ENCODE data around the gene SH2D4B. TPM values are rescaled to one million over a fixed set of nuclear protein-coding genes. Genes with fewer than 3 reads are reported as not detected.

Gene SH2D4B
- total RNA-seq, 1 experiment from 2014 or later = 0.07 TPM

GRCh38 chr10:80504158-80504811 is 33.4 kb upstream of the SH2D4B start:
- H4K8ac ChIP-seq (replicated peaks; ENCODE audit: insufficient read length, low read depth, low read length) = no peak overlapping the region
- H3K27me3 Mint-ChIP-seq (ENCODE audit: low read depth) = no peaks in the 10 kb centered on the region
- no peak overlapping the region for H3T11ph ChIP-seq (ENCODE audit: low read length)
- DNase-seq = no peak
- no peaks in the 10 kb centered on the region for H3K79me1 ChIP-seq (ENCODE audit: insufficient read depth, low read depth, low read length, poor library complexity, severe bottlenecking)
- H3K36me3 Mint-ChIP-seq (ENCODE audit: insufficient read depth in 1 of 3, low read depth in 3 of 3) = peaks cover 4 to 11% (median 7%) of the 10 kb centered on the region in 3 experiments; a peak in 5 of 7 replicates
- WGBS (ENCODE audit: extremely low coverage, insufficient read length, low lambda C conversion rate) = no CpG with 5 or more reads among the region's 7 CpGs
- peak overlapping the region in 1 of 2 experiments; percentile 2; a peak in 2 of 5 replicates for H3K4me3 Mint-ChIP-seq
- no peak overlapping the region for H3K23ac ChIP-seq (ENCODE audit: insufficient read length, low read depth, low read length)
- H4K20me1 ChIP-seq (ENCODE audit: control insufficient read depth, insufficient read depth, insufficient read length) = no peaks in the 10 kb centered on the region
- no peak overlapping the region for H2BK120ac ChIP-seq (ENCODE audit: low read depth, low read length, poor library complexity, severe bottlenecking)
- H3K4me1 ChIP-seq (ENCODE audit: insufficient read depth, low read length) = peaks cover 4% of the 10 kb centered on the region; the same call in 1 of the 2 replicates
- no peak overlapping the region for H2BK5ac ChIP-seq (ENCODE audit: insufficient read length, low read length)
- no peaks in the 10 kb centered on the region for H3K9me3 ChIP-seq (ENCODE audit: control insufficient read depth, low read depth, low read length)
- H3K27ac ChIP-seq (ENCODE audit: insufficient read length, low read depth, low read length) = no peak overlapping the region
- no peaks in the 10 kb centered on the region for H3K79me2 ChIP-seq (ENCODE audit: insufficient read depth, low read length)
- H2AFZ ChIP-seq (ENCODE audit: low read length) = no peak overlapping the region
- H3K27me3 ChIP-seq (ENCODE audit: insufficient read depth, low read length) = no peaks in the 10 kb centered on the region
- no peak overlapping the region for H2BK12ac ChIP-seq (ENCODE audit: insufficient read length, low read depth, low read length)
- H2BK20ac ChIP-seq (ENCODE audit: low read depth, low read length, poor library complexity, severe bottlenecking) = no peak overlapping the region
- no peak overlapping the region for H4K5ac ChIP-seq (ENCODE audit: insufficient read length, low read depth, low read length)
- H3K23me2 ChIP-seq (ENCODE audit: insufficient read length, low read depth, low read length, poor library complexity, severe bottlenecking) = no peaks in the 10 kb centered on the region
- H3K18ac ChIP-seq (ENCODE audit: insufficient read length, low read depth, low read length) = no peak overlapping the region
- H3K56ac ChIP-seq (ENCODE audit: insufficient read length, low read depth, low read length) = no peak overlapping the region
- H2BK15ac ChIP-seq (ENCODE audit: low read depth, low read length) = no peak overlapping the region
- H3K9ac ChIP-seq (ENCODE audit: extremely low read depth, insufficient read length, low read length) = no peak overlapping the region
- H3K4me1 Mint-ChIP-seq = peaks cover 38 to 52% of the 10 kb centered on the region in 2 experiments
- TF ChIP-seq CTCF (conservative IDR thresholded peaks at IDR 0.05) = no peak
- peak overlapping the region; percentile 25 to 80 (median 30); a peak in 3 of 7 replicates for H3K27ac Mint-ChIP-seq
- H2AK5ac ChIP-seq (ENCODE audit: insufficient read length, low read length) = no peak overlapping the region
- no peak overlapping the region for H3K4ac ChIP-seq (ENCODE audit: low read depth, low read length)
- H4K91ac ChIP-seq (ENCODE audit: insufficient read length, low read depth, low read length) = no peak overlapping the region
- no peaks in the 10 kb centered on the region for H3K9me3 Mint-ChIP-seq
- H3K14ac ChIP-seq (ENCODE audit: insufficient read depth, low read length) = no peak overlapping the region
- no peak overlapping the region for H3K4me2 ChIP-seq (ENCODE audit: insufficient read depth, insufficient read length, low read length)
